T-helper 1 cell treated with Interleukin-12 subunit alpha and Interleukin-12 subunit beta and Interleukin-4 antibody, amounts not matched to agents 30 μg/mL and 1 μg/mL, for 36 hours (primary cell): ENCODE measurements around the gene KLHDC8A.

ENCODE experiments used
- H3K27ac Mint-ChIP-seq: one replicate; pipeline ENCODE4 v1.8.0; 2021; ENCODE audit warnings: mild to moderate bottlenecking, mixed read lengths
- H3K27me3 Mint-ChIP-seq: one replicate; pipeline ENCODE4 v1.8.0; 2021; ENCODE audit warnings: low read depth, mixed read lengths
- H3K36me3 Mint-ChIP-seq: one replicate; pipeline ENCODE4 v1.8.0; 2021; ENCODE audit warnings: low read depth, mixed read lengths
- H3K4me1 Mint-ChIP-seq: one replicate; pipeline ENCODE4 v1.8.0; 2021; ENCODE audit warnings: low read depth, mixed read lengths
- H3K4me3 Mint-ChIP-seq: one replicate; pipeline ENCODE4 v1.8.0; 2021; ENCODE audit warnings: mild to moderate bottlenecking, moderate library complexity, mixed read lengths
- H3K9me3 Mint-ChIP-seq: one replicate; pipeline ENCODE4 v1.8.0; 2021; ENCODE audit warnings: mixed read lengths

Gene KLHDC8A

GRCh38 chr1:205343431-205344065 lies 13.2 kb downstream of the KLHDC8A start:
- no peaks in the 10 kb centered on the region for H3K9me3 Mint-ChIP-seq
- H3K4me3 Mint-ChIP-seq = no peak overlapping the region
- H3K4me1 Mint-ChIP-seq = peaks cover 7% of the 10 kb centered on the region
- H3K36me3 Mint-ChIP-seq = no peaks in the 10 kb centered on the region
- H3K27ac Mint-ChIP-seq = no peak overlapping the region
- peaks cover 65% of the 10 kb centered on the region for H3K27me3 Mint-ChIP-seq

- Mint-ChIP-seq H3K36me3 (no peaks in the 10 kb centered on the region), H3K4me3 (no peak overlapping the region), H3K27ac (no peak overlapping the region), H3K9me3 (no peaks in the 10 kb centered on the region), H3K27me3 (peaks cover 61% of the 10 kb centered on the region), H3K4me1 (peaks cover 7% of the 10 kb centered on the region)
Measured at GRCh38 chr1:205342986-205343385, 13.7 kb downstream of the KLHDC8A start.

GRCh38 chr1:205340676-205341075 lies 16.0 kb downstream of the KLHDC8A start:
- H3K27ac Mint-ChIP-seq = no peak overlapping the region
- H3K36me3 Mint-ChIP-seq = no peaks in the 10 kb centered on the region
- peaks cover 57% of the 10 kb centered on the region for H3K27me3 Mint-ChIP-seq
- H3K9me3 Mint-ChIP-seq = no peaks in the 10 kb centered on the region
- H3K4me1 Mint-ChIP-seq = peaks cover 7% of the 10 kb centered on the region
- no peak overlapping the region for H3K4me3 Mint-ChIP-seq

- Mint-ChIP-seq H3K27ac (no peak overlapping the region), H3K36me3 (no peaks in the 10 kb centered on the region), H3K4me1 (peaks cover 7% of the 10 kb centered on the region), H3K4me3 (no peak overlapping the region), H3K9me3 (no peaks in the 10 kb centered on the region), H3K27me3 (peaks cover 47% of the 10 kb centered on the region)
Measured at GRCh38 chr1:205339717-205340116, 17.0 kb downstream of the KLHDC8A start.

- Mint-ChIP-seq H3K9me3 (no peaks in the 10 kb centered on the region), H3K4me1 (peaks cover 2% of the 10 kb centered on the region), H3K27me3 (peaks cover 47% of the 10 kb centered on the region), H3K4me3 (no peak overlapping the region), H3K27ac (no peak overlapping the region), H3K36me3 (no peaks in the 10 kb centered on the region)
Measured at GRCh38 chr1:205339197-205339702, 17.5 kb downstream of the KLHDC8A start.

GRCh38 chr1:205338011-205338410 lies 18.7 kb downstream of the KLHDC8A start:
- Mint-ChIP-seq H3K4me1 (no peaks in the 10 kb centered on the region), H3K4me3 (no peak overlapping the region), H3K9me3 (no peaks in the 10 kb centered on the region), H3K36me3 (no peaks in the 10 kb centered on the region), H3K27me3 (peaks cover 51% of the 10 kb centered on the region), H3K27ac (no peak overlapping the region)

DNA sequence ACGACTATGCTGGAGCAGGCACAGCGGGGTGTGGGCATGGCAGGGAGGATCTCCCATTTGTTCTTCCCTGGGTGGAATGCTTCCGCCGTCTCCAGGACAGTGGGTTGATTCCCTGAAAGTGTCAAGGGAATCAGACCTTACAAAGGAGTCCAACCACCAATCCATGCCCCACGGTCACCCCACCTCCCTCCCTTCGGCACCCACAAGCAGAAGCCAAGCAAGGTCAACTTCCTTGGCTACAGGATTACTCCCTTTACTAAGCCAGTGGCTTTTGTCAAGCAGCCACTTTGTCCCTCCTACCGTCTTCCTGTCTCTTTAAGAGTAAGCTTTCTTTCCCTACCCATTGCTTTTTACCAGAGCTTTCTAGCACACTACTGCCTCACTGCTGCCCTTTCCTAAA lies 19.2 kb downstream of the KLHDC8A start:
- Mint-ChIP-seq H3K9me3 (no peaks in the 10 kb centered on the region), H3K4me3 (no peak overlapping the region), H3K27ac (no peak overlapping the region), H3K36me3 (no peaks in the 10 kb centered on the region), H3K27me3 (peaks cover 48% of the 10 kb centered on the region), H3K4me1 (no peaks in the 10 kb centered on the region)

GRCh38 chr1:205335692-205336091 lies 21.0 kb downstream of the KLHDC8A start:
- no peak overlapping the region for H3K27ac Mint-ChIP-seq
- H3K9me3 Mint-ChIP-seq = no peaks in the 10 kb centered on the region
- no peaks in the 10 kb centered on the region for H3K36me3 Mint-ChIP-seq
- peaks cover 43% of the 10 kb centered on the region for H3K27me3 Mint-ChIP-seq
- no peak overlapping the region for H3K4me3 Mint-ChIP-seq
- no peaks in the 10 kb centered on the region for H3K4me1 Mint-ChIP-seq

DNA sequence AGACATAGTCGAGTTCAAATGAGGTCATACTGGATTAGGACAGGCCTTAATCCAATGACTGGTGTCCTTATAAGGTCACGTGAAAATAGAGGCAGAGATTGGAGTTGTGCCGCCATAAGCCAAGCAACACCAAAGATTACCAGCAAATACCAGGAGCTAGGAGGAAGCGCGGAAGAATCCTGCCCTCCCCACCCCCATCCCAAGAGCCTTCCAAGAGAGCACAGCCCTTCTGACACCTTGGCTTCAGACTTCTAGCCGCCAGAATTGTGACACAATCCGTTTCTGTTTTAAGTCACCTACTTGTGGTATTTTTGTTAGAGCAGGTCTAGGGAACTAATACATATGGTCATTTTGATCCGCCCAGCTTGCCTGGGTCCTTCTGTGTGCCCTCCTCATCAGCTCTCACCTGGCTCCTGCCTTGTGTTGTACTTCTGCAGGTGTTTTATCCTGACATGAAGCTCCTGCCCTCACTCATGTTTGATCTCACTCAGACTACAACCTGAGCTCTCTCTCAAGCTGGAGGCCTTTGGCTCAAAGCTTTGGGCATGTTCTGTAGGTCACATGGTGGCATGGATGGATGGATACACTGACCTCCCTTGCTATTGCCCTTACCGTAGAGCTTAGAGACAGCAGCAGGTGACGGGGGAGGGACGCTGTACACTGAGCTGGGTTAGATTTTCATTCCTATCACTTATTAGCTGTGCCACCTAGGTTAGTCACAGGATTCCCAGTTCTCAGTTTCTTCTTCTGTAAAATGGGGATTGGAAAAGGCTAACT lies 24.5 kb downstream of the KLHDC8A start:
- H3K4me3 Mint-ChIP-seq = no peak overlapping the region
- no peaks in the 10 kb centered on the region for H3K4me1 Mint-ChIP-seq
- H3K27me3 Mint-ChIP-seq = peaks cover 49% of the 10 kb centered on the region
- H3K9me3 Mint-ChIP-seq = no peaks in the 10 kb centered on the region
- H3K36me3 Mint-ChIP-seq = no peaks in the 10 kb centered on the region
- H3K27ac Mint-ChIP-seq = no peak overlapping the region

DNA sequence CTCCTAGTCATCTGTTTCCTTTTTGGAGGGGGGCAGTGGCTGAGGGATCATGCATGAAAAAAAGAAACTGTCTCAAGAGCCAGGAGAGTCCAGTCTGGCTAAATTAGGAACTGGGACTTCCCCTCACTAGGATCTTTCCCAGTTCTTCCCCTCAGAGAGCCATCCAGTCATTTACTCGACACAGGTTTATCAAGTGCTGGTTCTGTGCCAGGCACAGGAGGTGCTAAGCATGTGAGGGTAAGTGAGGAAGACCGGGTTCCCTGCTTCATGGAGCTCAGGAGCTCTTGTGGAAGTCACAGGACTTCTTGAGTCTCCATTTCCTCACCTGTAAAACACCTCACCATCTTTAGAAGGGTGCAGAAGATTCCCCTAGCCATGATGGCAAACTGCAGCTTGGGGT lies 26.6 kb downstream of the KLHDC8A start:
- Mint-ChIP-seq H3K4me1 (peaks cover 6% of the 10 kb centered on the region), H3K27me3 (peaks cover 54% of the 10 kb centered on the region), H3K9me3 (no peaks in the 10 kb centered on the region), H3K4me3 (no peak overlapping the region), H3K27ac (no peak overlapping the region), H3K36me3 (no peaks in the 10 kb centered on the region)

DNA sequence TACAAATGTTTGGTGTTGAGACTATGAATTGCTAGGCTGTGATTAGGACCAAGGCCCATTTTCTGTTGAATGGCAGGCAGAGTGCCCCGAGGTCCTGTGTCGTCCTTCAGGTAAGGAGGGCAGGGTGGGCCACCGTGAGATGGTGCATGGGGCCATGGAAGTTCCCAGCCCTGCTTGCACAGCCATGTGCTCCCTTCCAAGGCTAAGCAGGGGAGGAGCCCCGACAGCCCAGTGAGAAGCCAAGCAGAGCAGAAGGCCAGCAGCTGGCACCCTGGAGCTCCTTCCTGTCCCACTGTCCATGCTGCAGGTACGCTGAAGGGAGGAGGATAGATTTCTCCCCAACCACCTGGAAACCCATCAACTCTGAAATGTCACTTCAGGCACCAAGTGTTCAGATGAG lies 27.0 kb downstream of the KLHDC8A start:
- Mint-ChIP-seq H3K27me3 (peaks cover 54% of the 10 kb centered on the region), H3K4me1 (peaks cover 10% of the 10 kb centered on the region), H3K9me3 (no peaks in the 10 kb centered on the region), H3K4me3 (no peak overlapping the region), H3K36me3 (no peaks in the 10 kb centered on the region), H3K27ac (no peak overlapping the region)

GRCh38 chr1:205328476-205328875 lies 28.2 kb downstream of the KLHDC8A start:
- H3K9me3 Mint-ChIP-seq = no peaks in the 10 kb centered on the region
- no peaks in the 10 kb centered on the region for H3K36me3 Mint-ChIP-seq
- H3K4me1 Mint-ChIP-seq = peaks cover 17% of the 10 kb centered on the region
- H3K27ac Mint-ChIP-seq = no peak overlapping the region
- H3K27me3 Mint-ChIP-seq = peaks cover 45% of the 10 kb centered on the region
- H3K4me3 Mint-ChIP-seq = no peak overlapping the region

DNA sequence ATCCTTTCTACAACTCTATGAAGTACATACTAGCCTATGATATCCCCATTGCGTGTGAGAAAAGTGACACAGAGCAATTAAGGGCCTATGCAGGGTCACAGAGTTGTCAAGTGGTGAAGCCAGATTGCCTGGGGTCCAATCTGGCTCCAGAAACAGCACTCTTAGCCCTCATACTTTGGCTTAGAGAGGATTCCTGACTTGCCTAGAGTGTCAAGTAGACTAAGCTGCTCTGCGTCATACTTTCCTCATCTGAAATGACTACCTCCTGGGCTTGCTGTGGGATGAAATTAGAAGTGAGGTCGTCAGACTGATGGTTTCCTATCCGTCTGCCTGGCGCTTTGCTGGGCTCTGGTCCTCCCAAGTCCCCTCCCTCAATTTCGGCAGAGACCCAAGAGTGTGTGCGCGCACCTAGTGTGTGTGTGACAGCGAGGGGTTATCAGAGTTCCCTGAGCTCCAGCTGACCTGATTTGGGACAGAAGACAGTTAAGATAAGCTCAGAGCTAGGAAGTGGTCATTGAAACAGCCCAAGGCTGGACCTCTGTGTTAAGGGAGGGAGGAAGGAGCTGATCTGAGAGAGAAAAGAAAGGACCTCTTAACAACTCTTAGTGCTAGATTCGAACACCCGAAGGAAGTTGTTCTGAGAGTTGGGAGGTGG lies 29.8 kb downstream of the KLHDC8A start:
- Mint-ChIP-seq H3K4me1 (peaks cover 22% of the 10 kb centered on the region), H3K27ac (no peak overlapping the region), H3K36me3 (no peaks in the 10 kb centered on the region), H3K4me3 (no peak overlapping the region), H3K9me3 (no peaks in the 10 kb centered on the region), H3K27me3 (peaks cover 36% of the 10 kb centered on the region)

- Mint-ChIP-seq H3K27me3 (peaks cover 25% of the 10 kb centered on the region), H3K4me3 (no peak overlapping the region), H3K9me3 (no peaks in the 10 kb centered on the region), H3K4me1 (peaks cover 28% of the 10 kb centered on the region), H3K36me3 (peaks cover 6% of the 10 kb centered on the region), H3K27ac (no peak overlapping the region)
Measured at GRCh38 chr1:205325334-205325884, 31.3 kb downstream of the KLHDC8A start.
